Measurements from ENCODE around the gene MLPH.

DNA sequence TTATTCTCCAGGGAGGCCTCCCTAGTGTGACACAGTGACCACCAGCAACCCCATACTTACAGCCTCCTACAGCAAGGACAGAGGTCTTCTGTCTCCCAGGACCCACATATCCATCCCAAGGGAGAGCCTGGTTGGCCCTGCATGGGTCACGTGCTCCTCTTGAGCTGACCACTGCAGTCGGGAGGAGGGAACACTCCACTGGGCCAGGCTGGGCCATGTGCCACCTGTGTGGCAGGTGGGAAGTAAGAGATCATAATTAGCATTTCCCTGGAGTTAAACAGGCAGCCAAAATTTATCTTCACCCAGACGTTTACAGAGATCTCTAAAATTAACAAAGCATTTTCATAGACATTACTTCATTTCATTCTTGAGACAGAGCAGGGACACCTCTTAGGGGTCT lies 33.4 kb upstream of the MLPH start:
- TF ChIP-seq, protein P1, sequence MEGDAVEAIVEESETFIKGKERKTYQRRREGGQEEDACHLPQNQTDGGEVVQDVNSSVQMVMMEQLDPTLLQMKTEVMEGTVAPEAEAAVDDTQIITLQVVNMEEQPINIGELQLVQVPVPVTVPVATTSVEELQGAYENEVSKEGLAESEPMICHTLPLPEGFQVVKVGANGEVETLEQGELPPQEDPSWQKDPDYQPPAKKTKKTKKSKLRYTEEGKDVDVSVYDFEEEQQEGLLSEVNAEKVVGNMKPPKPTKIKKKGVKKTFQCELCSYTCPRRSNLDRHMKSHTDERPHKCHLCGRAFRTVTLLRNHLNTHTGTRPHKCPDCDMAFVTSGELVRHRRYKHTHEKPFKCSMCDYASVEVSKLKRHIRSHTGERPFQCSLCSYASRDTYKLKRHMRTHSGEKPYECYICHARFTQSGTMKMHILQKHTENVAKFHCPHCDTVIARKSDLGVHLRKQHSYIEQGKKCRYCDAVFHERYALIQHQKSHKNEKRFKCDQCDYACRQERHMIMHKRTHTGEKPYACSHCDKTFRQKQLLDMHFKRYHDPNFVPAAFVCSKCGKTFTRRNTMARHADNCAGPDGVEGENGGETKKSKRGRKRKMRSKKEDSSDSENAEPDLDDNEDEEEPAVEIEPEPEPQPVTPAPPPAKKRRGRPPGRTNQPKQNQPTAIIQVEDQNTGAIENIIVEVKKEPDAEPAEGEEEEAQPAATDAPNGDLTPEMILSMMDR (IDR thresholded peaks at IDR 0.05), result no peak
- TF ChIP-seq POLR2A (IDR thresholded peaks at IDR 0.05; ENCODE audit: low read depth), result no peak
- TF ChIP-seq POLR2AphosphoS5 (IDR thresholded peaks at IDR 0.05), result no peak
